Stimulated activated CD4-positive, alpha-beta T cell treated with anti-CD3 and anti-CD28 coated beads, Interleukin-12 subunit alpha, Interleukin-12 subunit beta, amount 100 ng/mL, for 4 hours (primary cell): ENCODE data around the gene MLLT1.

ENCODE experiments used
- DNase-seq: peaks from one replicate; pipeline ENCODE4 v3.0.0-alpha.2; 2020

The MLLT1 gene

DNA sequence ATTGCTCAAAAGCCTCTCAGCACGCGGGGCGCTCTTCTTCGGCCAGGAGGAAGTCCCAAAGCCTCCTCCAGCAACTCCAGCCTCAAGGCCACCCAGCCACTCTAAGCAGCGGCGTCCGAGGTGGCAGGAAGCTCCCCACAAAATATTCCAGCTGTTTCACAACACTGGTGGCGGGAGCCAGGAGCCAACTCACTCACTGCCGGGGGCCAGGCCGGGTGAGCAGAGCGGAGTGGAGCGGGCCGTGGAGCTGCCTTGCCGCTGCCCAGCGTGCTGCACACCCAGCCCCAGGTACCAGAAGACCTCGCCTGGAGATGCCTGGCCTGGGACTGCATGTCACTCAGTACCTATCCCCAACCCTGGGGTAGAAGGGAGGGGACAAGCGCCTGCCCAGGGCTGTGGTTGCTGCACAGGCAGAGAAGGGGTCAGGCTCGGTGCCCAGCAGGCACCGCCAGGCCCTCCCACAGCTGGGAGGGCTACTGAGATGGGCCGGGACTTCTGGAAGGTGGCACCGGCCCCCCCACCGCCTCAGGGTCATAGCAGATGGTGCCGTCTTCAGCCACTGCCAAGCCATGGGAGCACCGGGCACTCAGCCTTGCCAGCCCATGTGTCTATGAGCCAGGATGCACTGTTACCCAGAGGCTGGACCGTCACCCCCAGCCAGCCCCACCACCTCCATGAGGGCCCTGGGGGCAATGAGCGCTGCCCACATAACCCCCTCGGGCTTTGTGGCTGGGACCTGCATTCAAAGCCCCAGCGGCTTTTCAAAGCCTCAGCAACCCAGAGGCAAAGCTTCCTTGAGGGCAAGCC lies 59.2 kb downstream of the MLLT1 start:
- no peak for DNase-seq

DNA sequence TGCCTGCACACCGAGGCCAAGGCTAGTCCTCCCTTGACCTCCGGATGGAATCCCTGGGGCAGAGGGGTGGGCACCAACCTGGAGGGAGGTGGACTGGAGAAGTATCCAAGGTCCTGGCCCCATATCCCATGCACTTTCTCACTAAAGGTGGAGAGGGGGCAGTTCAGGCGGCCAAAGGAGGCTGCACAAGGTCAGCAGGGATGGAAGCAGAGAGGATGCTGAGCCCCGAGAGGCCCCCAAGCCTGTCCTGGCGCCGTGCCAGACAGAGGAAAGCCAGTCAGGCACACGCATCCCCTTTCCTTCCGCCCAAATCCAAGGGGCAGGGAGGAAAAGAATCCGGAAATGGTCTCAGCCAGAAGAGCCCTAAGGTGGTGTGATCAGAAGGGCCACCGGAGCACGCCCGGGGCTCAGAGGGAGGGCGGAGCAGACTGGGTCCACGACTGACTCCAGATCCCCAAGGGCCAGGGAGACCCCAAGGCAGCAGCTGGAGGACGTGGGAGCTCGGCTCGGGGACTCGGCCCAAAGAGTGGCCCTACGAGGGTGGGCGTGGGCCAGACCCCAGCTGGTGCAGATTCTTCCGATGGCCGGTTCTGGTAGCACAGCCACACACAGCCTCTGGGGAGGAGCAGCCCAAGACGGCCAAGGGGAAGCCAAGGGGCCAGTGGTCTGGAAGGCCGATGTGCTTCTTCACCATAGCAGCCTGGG lies 60.0 kb downstream of the MLLT1 start:
- no peak for DNase-seq

DNA sequence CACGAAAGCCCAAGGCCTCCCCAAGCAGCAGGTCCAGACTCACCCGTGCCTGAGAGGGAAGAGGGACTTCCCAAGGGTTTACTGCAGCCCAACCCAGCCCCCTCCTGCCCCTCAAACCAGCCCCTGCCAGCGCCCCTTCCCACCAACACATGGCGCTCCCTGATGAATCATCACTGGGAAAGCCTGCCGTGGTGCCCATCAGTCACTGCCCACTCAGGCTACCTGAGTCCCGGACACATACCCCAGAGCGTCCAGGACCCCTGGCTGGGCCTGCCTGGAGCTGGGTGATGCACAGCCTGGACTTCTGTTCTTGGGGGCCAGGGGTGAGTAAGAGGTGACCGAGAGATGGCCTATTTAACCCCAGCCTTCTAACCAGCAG lies 60.6 kb downstream of the MLLT1 start:
- no peak for DNase-seq

DNA sequence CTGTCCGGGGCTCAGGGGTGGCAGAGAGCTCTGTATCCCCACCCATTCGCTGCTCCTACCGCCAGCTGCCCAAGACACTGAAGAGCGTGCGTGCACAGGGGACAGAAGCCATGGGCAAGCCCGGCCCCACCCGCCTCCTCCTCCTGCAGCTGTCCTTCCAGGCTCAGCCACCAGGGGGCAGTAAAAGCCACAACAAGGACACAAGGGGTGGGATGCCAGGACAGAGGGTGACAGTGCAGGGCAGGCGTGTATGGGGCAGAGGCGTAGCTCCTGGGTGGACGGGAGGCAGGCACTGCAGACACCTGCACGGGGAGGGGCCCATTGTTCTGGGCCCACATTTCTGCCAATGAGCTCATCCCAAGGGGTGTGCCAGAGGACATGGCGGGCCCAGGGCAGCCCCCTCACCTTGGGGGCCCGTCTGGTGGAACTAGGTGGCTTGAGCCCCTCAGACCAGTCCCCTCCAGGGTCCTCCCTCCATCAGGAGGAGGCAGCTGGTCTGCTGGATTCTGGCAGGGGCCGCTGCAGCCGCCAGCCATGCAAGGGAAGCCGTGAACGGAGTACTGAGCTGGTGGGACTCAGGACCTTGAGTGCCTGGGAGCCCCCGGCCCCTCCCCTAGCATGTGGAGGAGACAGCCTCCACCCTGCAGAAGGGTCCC lies 61.2 kb downstream of the MLLT1 start:
- peak; percentile 79 for DNase-seq

DNA sequence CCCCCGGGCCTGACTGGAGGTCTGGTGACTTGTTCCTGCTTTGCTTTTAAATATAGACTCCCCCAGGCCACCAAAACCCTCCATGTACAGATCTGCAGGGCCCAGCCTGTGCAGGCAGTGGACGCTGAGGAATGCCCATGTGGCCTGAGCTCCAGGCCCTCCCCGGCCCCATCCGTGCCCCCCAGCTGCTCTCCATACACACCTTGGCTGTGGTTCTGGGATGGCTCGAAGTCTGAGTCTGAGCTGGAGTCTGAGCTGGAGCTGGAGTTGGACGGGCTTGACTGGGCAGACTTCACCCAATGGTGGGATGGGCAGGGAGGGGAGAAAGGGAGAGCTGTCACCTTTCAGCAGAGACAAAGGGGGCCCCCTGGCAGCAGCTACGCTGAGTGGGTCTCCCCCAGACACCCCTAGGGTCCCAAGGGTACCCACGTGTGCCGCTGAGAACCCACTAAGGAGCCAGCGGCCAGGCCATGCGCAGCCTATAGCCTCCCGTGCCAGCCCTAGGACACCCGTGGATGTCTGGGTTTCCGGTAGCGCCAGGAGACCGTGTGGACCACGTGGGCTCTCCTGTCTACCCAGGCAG lies 61.9 kb downstream of the MLLT1 start:
- DNase-seq, result no peak

DNA sequence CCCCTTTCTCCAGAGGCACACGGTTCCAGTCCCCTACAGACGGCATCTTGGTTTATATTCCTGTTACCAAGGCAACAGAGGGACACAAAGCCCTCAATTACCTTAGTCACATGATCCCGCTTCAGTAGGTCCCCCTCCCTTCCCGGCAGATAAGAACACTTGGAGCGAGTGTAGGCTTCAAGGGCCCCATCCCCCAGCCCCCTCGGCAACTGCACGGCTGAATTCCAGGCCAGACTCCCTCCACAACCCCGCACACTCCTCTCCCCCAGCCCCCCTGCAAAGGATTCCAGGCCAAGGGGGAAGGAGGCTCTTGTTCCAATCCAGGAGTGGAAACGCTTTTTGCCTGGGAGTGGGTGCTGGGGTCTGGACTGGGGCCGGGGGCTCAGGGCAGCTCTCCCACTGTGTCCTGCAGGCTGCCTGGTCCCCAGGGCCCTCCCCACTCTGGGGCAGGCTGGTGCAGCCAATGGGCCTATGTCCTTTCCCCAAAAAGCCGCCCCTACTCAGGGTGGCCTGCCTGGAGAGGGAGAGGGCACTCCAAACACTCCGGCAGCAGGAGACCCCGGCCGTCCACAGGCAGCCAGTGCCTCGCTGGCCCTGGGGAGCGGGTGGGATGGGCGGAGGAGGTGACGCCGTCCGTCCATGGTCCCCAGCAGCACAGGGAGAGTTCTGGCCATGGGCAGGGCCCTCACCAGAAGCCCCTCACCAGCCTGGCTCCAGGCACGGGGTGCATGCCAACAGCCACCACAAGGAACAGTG lies 62.6 kb downstream of the MLLT1 start:
- DNase-seq, result no peak

DNA sequence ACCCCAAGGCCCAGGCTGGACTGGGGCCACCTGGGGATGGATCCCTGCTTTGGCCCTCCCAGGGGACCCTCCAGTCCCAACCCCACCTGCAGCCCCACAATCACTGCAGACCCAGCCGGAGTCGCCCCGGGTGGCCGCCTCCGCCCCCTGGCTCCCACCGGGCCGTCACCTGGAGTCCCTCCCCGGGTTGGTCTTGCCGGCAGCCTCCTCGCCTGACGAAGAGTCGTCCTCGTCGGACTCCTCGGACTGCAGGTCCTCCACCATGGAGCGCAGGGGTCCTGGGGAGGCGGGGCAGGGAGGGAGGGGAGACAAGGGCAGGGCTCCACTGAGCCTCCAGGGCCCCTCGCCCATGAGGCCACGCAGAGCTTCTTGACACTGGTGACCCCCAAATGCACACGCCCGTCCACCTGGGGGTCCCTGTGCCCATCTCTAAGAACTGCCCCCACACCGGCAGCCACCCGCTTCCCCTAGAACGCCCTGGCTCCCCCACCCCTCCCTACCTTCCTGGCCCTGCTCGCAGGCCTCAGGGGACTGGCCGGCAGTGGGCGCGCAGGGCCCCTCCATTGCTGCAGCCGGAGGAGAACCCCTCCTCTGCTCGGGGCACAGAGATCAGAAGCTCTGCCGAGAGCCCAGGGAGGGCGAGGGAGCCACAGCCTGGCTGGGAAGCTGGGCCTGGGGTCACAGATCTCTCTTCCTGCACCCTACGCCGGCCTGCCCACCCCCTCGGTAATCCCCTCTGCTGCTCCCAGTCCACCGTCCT lies 63.4 kb downstream of the MLLT1 start:
- no peak for DNase-seq

DNA sequence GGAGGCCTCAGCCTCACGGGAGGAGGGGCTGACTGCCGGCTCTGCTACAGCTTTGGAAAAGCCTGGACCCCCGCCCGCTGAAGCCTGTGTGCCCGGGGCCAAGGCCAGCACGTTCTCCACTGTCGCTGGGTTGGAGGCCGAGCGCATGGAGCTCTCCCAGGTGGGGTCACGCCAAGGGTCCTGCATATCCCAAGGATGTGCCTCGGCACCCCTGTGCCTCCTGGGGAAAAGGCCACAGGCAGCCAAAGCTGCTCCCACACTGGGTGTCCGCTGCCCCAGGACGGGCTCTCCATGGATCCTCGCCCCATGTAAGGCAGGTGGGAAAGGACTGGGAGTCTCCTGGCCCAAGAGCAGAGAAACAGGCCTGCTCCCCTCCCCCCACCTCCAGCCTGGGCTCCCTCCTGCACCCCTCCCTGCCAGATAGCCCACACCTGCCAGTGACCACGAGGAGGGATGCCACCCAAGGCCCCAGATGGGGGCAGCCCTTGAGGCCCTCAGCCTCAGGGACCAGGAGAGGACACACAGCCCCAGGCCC lies 64.0 kb downstream of the MLLT1 start:
- no peak for DNase-seq

DNA sequence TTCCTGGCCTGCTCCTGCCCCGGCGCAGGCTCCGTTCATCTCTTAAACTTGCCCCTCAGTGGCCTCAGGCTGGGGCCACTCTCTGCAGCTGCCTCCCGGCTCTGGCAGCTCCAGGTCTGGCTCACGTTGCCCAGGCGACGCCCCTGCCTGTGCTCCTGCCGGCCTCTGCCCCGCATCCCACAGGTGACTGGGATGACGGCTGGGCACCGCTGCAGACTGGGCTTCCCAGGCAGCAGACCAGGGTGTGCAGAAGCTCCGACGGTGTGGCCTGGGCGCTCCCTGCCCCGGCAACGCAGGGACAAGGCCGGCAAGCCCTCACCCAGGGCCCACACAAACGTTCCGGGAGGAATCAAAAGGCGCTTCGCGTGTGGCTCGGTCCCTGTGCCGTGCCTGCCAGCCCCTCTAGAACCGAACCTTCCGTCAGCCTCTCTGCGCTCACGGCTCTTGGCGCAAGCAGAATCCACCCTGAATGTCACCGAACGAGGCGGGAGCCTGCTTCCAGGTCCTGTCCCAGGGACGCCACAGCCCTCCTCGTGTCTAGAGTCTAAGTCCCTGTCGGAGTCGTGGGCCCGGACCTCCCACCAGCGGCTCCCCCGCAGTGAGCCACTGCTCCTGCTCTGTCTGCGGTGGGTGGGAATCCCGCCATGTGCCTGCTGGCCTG lies 64.8 kb downstream of the MLLT1 start:
- DNase-seq, result no peak

DNA sequence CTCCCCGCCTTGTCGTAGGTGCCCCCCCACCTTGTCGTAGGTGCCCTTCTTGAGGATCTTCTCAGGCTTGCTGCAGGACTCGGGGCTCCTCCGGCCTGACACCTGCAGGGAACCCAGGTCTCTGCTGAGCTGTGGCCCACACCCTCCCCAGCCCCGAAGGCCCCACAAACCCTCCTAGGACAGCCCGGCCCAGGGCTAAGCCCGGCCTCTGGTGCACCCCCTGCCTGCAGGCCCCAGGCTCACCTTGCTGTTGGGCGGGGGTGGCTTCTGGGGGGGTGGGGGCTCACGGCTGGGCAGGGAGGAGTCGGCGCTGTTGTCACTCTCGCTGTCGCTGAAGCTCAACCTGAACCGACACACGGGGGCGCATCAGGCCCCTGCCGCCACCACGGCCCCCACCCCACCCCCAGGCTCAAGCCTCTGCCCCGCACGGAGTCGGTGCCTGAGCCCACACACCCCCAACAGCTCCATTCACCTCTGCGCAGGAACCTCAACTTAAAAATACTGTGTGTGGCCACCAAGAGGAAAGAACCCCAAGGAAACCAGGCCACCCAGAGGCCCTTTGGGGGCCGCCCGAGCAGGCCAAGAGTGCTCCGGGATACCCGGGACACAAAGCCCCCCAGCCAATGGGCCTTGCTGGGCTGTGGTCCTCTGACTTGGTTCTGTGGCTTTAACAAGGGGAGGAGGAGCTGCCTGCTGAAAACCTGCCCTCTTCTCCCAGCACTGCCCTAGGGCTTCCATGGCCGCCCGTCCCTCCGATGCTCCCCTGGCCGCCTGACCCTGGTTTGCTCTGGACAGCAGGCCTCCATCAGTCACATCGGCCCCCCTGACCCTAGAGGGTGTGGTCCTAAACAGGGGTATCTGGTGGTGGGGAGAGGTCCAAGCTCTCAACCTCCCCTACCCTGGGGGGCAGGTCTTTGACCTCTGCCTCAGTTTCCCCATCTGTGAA lies 65.8 kb downstream of the MLLT1 start:
- DNase-seq, result no peak

DNA sequence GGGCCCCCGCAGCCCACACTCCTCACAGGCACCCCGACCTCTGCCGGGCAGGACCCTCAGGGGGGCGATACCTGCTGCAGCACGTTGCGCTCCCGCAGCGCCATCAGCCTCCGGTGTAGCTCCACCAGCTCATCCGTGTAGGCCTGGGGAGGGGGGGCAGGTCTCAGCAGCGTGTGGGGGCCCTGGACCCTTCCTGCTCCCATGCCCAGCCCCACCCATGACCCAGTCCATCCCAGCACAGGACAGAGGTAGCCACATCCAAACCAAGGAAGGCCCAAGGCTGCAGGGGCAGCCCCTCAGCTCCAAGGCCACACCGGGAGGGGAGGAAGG lies 66.5 kb downstream of the MLLT1 start:
- no peak for DNase-seq

DNA sequence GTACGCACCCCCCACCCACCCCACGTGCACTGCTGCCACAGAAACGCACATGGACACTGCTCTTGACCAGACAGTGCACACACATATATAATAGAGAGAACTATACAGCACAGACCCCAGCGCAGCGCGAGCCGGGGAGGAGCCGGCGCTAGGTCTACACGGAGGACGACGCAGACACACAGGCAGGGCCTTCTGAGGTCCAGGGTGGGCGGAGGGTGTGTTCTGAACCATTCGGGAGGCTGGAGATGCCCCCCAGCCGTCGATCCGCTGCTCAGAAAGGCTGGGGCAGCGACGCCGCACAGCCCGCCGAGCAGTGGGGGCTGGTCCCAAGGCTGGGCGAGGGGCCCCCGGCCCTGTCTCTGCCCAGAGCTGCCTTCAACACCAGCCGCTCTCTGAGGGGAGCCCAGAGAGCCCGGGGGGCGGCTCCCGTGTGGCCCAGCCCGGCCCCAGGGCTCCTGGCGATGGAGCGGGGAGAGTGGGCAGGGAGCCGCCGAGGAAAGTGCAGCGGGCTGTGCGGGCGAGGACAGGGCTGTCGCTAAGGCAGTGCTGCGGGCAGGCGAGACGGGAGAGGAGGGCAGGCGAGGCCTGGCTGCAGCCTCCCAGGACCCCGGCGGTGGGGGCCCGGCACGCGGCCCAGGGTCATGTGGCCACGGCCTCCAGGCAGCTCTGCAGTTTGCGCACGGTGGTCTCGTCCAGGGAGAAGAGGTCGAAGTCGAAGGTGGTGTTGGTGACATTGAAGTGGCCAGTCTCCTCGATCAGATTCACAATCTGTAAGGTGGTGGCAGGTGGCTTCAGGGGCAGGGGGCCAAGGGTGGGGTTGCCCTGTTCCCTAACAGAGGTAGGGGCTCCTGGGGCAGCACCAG lies 67.1 kb downstream of the MLLT1 start:
- DNase-seq, result no peak

DNA sequence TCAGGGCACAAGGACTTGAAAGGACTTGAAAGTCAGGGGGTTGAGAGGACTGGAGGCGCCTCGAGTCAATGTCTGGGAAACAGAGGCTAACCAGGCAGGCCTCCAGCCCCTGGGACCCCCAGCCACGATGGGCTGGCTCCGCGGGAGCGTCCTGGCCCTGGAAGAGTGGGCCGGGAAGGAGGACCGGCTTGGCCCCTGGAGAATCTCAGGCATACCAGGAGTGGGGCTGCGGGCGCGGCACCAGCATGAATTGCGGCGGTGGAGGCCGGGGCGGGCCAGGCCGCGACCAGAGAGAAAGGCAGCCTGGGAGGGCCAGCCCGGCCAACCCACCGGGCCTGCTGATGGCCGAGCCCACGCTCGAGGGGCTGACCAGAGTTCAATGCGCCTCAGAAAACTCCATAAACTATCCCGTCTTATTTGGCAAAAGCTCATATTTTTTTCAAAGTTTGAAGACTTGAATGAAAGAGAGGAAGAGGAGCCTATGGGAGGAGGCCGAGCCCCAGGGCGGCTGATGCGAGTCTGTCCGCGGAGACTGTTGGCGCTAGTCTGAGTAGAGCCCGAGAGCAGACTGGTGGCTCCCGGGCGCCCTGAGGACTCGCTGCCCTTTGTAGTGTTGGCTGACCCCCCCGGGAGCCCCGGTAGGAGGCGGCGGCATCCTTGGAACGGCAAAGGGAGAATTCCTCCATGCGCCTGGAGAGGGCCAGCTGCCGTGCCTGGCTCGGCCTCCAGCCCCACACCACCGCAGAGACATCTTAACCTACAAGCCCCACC lies 68.0 kb downstream of the MLLT1 start:
- DNase-seq, result no peak

DNA sequence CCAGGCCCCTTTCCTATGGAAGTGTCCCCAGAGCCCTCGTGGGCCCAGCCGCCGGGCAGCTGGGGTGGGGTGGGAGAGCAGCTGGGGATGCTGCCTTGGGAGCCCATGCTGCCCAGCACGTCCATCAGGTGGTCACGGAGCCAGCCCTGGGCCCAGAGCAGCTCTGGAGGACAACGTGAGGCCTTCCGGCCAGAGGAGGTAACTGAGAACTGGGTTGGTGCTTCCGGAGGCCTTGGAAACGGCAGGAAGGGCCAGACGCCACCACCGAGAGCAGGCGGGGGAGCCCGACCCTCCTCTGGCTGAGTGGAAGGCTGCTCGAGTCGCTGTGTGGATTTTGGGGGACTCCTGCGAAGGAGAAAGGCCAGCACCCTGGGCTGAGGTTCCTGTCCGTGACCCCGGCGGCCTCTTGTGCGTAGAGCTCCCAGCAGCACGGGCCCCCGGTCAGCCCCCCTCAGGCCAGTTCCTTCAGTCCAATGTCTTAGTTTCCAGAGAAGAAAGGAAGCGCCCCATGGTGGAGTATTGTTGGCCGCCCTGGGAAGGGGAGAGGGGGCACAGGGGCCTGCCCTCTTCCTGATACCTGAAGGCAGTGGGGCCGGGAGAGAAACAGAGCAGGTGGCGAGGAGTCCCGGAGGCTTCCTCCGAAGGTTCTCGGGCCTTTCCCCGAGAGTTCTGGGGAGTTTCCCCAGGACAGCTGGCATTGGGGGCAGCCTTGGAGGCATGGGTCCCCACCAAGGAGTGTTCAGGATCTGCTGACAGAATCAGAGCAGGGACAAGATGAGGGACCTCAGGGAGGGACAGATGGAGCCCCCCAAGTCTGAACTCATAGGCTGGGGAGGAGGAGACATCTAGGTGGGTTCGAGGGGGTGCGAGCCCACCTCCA lies 68.8 kb downstream of the MLLT1 start:
- no peak for DNase-seq

DNA sequence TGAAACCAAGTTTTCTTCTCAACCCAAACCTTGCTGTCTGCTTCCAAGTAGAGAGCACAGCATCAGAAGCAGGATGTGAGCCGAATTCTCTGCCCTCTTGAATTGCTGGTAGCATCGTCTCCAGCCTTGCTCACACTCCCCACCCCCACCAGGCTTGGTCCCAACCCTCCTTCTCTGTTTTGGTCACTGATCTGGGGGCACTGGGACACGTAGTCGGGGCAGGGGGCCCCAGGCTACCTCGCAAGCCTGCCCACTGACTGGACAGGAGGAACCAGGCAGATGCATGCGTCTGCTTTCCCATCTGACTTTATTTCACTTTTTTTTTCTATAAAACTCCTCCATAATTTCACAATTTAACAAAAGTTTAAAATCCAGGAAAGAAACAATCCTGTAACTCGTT lies 69.7 kb downstream of the MLLT1 start:
- DNase-seq, result no peak

DNA sequence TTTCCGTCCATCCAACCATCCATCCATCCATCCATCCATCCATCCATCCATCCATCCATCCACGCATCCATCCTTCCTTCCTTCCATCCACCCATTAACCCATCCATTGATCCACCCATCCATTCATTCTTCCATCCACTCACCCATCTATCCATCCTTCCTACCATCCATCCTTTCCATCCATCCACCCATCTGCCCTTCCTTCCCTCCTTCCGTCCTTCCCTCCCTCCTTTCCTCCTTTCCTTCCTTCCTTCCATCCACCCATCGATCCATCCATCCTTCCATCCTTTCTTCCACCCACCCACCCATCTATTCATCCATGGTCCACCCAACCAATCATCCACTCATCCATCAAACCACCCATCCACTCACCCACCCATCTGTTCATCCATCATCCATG lies 70.1 kb downstream of the MLLT1 start:
- no peak for DNase-seq

DNA sequence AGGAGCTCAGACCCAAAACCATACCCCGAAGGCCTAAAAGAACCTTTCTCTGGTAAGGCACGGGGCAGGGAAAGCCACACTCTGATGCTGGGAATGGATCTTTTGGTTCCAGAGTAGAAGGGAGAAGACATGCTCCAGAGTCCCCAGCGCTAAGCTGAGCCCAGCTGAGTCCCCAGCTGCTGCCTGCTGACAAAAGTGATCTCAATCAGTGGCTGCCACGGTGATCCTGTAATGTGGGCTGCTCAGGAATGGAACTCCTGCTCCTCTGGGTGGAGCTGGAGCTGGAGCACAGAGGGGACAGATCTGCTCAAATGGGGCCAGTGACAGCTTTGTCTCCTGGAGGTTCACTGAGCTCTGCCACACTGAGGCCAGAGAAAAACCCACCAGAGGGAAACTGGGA lies 70.5 kb downstream of the MLLT1 start:
- no peak for DNase-seq
